GM20000 (cell line): ENCODE results near the gene TMSB4X.
"Not testable (repeated sequence)": the region's sequence is repeated elsewhere in the genome, so short reads cannot be mapped to it uniquely, and the experiment has no call there.

Experiments used
- DNase-seq: peaks from one replicate; pipeline ENCODE4 v3.0.0; 2012; ENCODE audit warnings: low spot score
- TF ChIP-seq, protein P1 (sequence below): IDR thresholded peaks from 2 replicates; pipeline ENCODE4 v1.5.1; 2012; ENCODE audit warnings: mild to moderate bottlenecking, control low read depth; ENCODE audit errors: extremely low read depth, missing control alignments

Gene TMSB4X

DNA sequence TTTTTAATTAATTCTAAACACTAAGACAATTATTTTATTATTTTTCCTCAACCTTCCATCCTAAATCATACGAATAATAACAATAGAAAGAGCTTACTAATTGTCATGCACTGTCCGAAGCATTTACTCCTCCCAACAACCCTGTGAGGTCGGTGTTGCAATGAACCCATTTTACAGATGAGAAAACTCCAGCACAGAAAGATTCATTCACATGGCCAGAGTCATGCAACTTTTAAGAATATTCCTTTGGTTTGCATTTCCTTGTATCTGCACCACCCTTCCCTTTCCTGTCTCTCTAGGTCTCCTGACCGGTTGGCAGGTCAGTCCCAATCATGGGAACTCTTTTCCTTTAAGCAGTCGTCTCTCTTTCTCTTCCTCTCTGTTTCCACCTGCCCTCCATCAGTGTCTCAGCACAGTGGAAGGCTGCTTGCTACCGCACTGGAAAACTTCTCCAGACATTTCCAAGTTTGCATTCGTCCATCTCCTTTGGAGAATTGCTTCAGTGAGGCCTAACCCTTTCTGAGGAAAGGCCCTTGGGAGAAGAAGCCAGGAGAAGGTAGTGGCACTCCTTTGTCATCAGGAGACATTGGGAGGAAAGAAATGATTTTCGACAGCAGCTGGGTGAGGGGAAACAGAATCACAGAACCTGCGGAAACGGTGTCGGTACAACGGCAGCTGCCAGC lies 1.9 kb upstream of the TMSB4X start:
- TF ChIP-seq, protein P1, sequence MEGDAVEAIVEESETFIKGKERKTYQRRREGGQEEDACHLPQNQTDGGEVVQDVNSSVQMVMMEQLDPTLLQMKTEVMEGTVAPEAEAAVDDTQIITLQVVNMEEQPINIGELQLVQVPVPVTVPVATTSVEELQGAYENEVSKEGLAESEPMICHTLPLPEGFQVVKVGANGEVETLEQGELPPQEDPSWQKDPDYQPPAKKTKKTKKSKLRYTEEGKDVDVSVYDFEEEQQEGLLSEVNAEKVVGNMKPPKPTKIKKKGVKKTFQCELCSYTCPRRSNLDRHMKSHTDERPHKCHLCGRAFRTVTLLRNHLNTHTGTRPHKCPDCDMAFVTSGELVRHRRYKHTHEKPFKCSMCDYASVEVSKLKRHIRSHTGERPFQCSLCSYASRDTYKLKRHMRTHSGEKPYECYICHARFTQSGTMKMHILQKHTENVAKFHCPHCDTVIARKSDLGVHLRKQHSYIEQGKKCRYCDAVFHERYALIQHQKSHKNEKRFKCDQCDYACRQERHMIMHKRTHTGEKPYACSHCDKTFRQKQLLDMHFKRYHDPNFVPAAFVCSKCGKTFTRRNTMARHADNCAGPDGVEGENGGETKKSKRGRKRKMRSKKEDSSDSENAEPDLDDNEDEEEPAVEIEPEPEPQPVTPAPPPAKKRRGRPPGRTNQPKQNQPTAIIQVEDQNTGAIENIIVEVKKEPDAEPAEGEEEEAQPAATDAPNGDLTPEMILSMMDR: no peak
- DNase-seq: no peak

DNA sequence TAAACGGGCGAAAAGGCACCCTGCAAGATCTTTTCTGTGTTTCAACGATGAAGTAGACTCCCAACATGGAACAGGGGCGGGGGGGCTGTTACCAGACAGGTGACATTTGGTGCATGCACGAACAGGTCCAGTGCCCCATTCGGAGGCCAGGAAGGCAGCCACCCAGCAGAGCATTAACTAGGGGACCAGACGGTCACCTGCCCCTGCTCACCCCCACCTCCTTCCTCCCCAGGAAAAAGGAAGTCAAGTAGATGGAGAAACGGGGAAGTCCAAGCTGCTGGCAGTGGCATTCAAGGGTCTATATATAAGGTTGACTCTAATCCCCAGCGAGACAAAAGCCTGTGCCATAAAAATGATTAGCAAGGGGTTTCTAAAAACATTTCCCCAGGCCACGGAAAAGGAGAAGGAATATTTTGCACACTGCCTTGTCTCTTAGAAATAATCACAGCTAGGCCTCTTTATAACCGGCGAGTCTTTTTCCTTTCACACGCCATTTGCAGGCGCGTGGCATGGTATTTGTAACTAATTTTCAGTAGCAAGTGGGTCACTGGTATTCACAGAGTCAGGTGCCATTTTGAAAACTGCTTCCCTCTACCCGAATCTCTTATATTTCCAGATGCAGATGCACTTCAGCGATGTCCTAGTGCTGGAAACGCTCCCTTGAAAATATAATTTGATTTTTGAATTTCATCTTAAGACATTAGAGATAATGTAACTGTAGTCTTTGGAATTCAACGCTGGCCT lies 1.2 kb upstream of the TMSB4X start:
- no peak for DNase-seq
- TF ChIP-seq, protein P1: no peak

DNA sequence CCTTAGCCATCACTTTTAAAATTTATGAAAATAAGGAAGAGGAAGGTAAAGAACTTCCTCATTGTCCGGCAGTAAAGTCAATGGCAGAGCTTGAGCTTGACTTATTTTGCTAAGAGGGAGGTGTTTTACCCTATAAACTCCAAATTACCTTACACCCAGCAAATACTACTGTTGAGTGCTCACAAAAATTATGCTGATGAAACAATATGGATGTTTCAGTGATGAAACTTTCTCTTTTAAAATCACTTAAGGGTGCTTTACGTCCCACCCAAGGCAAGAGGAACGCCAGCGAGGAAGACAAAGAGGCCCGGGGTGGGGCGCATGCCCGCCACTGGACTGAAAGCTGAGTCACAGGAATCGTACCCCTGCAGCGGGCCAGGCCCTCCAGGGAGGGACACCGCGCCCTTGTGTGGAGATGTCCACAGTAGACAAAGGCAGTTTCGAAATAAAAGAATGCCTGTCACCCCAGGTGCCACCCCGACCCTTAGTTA lies 560 bp upstream of the TMSB4X start:
- DNase-seq: no peak
- TF ChIP-seq, protein P1: no peak

DNA sequence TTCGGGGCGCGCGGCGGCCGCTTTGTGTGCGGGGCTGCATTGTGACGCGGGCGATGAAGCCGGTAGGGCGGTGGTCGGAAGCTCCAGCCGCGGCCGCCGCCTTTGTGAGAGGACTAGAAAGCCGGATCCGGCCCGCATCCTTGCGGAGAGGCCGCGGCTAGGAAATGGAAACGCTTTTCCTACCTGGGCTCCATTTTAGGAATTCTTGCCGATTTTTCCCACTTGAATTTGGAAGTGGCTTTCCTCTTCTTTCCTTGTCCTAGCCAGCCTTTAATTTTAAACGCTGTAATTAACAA lies 708 bp downstream of the TMSB4X start:
- TF ChIP-seq, protein P1: no peak
- no peak for DNase-seq

DNA sequence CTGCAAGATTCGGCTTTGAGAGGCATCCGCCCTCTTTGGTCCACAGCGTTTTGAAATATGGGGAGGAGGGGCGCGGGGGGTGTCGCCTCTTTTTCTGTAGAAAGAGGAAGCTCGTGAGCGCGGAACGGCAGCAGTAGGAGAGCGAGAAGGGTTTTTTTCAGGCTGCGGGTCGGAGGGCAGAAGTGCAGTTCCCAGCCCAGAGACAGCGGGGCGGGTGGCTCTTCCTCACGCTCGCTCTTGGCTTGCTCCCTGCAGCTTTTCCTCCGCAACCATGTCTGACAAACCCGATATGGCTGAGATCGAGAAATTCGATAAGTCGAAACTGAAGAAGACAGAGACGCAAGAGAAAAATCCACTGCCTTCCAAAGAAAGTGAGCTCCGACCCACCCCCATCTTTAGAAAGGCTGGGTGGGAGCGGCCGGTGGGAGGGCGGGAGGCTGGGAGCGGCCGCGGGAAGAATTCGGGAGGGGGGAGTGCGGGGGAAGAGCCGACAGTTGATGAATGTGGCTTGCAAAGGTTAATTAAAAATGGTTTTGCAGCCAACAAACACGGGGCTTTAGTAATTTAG lies 1.2 kb downstream of the TMSB4X start:
- TF ChIP-seq, protein P1: no peak
- no peak for DNase-seq

DNA sequence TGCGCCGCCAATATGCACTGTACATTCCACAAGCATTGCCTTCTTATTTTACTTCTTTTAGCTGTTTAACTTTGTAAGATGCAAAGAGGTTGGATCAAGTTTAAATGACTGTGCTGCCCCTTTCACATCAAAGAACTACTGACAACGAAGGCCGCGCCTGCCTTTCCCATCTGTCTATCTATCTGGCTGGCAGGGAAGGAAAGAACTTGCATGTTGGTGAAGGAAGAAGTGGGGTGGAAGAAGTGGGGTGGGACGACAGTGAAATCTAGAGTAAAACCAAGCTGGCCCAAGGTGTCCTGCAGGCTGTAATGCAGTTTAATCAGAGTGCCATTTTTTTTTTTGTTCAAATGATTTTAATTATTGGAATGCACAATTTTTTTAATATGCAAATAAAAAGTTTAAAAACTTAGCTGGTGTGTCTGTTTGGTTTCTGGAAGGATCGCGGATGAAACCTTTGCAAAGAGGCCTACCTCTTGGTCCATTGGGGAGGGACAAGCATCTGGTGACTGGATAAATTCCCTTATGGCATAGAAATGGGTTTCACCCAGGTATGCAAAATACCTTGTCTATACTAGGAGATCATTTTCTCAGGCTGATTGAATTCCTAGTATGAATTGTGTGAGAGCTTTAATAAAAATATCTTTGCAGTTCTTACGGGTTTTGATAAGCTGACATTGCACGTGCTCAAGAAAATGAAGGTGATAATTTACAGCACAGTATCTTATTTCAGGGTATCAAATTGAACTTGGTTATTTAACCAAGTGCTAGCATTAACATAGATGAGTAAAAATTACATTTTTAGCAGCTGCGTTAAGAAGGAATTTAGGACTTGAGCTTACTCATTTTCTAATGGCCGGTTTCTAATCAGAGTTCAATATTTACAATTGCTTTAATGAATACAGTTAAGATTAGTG lies 2.2 kb downstream of the TMSB4X start:
- not testable (repeated sequence) for DNase-seq

DNA sequence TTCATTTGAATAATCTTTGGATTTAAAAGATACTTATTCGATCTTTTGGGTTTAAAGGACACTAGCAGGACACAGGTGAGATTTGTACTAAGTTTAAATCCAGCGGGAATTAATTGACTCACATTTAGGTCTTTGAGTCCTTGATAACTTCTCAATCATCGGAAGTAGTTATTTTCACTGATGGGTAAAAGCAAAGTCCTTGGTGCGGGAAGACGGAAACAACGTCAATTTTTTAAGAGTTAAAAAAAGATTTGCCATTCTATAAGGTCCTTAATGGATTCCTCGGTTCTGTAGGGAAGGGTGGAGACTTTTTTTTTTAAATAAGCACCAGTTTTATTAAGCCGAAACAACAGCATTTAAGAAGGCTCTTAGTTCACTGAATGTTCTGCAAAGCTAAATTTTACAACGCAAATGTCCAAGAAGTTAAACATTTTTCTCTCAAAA lies 2.9 kb downstream of the TMSB4X start:
- TF ChIP-seq, protein P1: no peak
- no peak for DNase-seq
